Stomach (tissue), 9 donors: Measurements from ENCODE around the gene PRKRIP1. TPM values are rescaled to one million over a fixed set of nuclear protein-coding genes. Genes with fewer than 3 reads are reported as not detected.
A peak's percentile ranks its signal among the peaks of the same experiment; 100 is the strongest.

Source experiments
- DNase-seq, 2 donors: peaks; one replicate each; pipeline versions ENCODE4 v3.0.0 to v3.0.0-alpha.2; 2013 to 2019
- H3K27ac ChIP-seq, 5 donors: fragments of 200-600 bp in 4 of 5; sonication (generic) in 4 of 5; one replicate each; pipeline ENCODE4 v1.5.1; 2013 to 2019; ENCODE audit warnings: mild to moderate bottlenecking in 1 of 5, moderate library complexity in 1 of 5
- H3K27me3 ChIP-seq, 3 donors: fragments of 200-600 bp; sonication (generic); one replicate each; pipeline ENCODE4 v1.5.1; 2017 to 2019; ENCODE audit warnings: mixed run types in 1 of 3
- H3K36me3 ChIP-seq, 4 donors: fragments of 200-600 bp; sonication (generic); 1 replicate in 3 of 4; 2 replicates in 1 of 4; pipeline ENCODE4 v1.5.1; 2016 to 2019
- H3K4me1 ChIP-seq, 4 donors: fragments of 200-600 bp; sonication (generic); one replicate each; pipeline ENCODE4 v1.5.1; 2016 to 2019
- H3K4me3 ChIP-seq, 4 donors: fragments of 200-600 bp; sonication (generic) in 3 of 4; one replicate each; pipeline ENCODE4 v1.5.1; 2016 to 2019; ENCODE audit warnings: mild to moderate bottlenecking in 1 of 4
- H3K9me3 ChIP-seq, 4 donors: fragments of 200-600 bp; sonication (generic); one replicate each; pipeline ENCODE4 v1.5.1; 2016 to 2019
- EP300 ChIP-seq: sonication (generic); formaldehyde crosslinking; IDR thresholded peaks from one replicate; pipeline ENCODE4 v1.6.1; 2017; ENCODE audit warnings: antibody characterized with exemption
- POLR2A ChIP-seq, 4 donors: fragments of 450-650 bp; IDR thresholded peaks; one replicate each; pipeline ENCODE4 v1.6.1; 2016; ENCODE audit warnings: antibody characterized with exemption in 4 of 4, control low read depth in 2 of 4, mild to moderate bottlenecking in 1 of 4, moderate library complexity in 1 of 4
- POLR2AphosphoS5 ChIP-seq, 3 donors: sonication (generic); formaldehyde crosslinking; IDR thresholded peaks; one replicate each; pipeline ENCODE4 v1.6.1; 2016; ENCODE audit warnings: antibody characterized with exemption in 3 of 3
- whole genome bisulfite sequencing, 5 donors: extraction: QIAGEN DNeasy Blood & Tissue Kit in 3 of 5; methylation state at CpG; one replicate each; pipeline versions ENCODE4 v1.1.5 to v1.1.7; 2013 to 2018; 5-methylcytosine and 5-hydroxymethylcytosine counted together
- intact Hi-C: fragments of 100-400 bp; cut with DNase I; formaldehyde crosslinking; loops from one replicate; pipeline ENCODE4 v1.15.1; 2023; ENCODE audit warnings: low total_unique reads
- polyA plus RNA-seq, 3 donors: library from polyadenylated mRNA; stranded (reverse); fragments of 200-250 nt; gene quantifications; one replicate each; pipeline ENCODE4 v1.2.3, GENCODE V29; 2013
- total RNA-seq, 5 donors: library from RNA; depleted of rRNA; stranded (reverse); fragments of >200 nt; gene quantifications; one replicate each; pipeline versions ENCODE4 v1.1.0 to v1.2.3, GENCODE V29; 2014 to 2016
- TF ChIP-seq, protein P1 (sequence below), 7 experiments: fragments of 450-650 bp in 4 of 7; fragments of 200-600 bp in 3 of 7; sonication (generic) in 3 of 7; IDR thresholded peaks; one replicate each; pipeline ENCODE4 v1.5.1; 2016 to 2019; ENCODE audit warnings: antibody characterized with exemption in 7 of 7, control low read depth in 2 of 7, mild to moderate bottlenecking in 1 of 7
- donor health status: healthy with polysubstance abuse.
- donor health status: Bipolar disorder and iron deficiency.
- donor health status: healthy.

Gene PRKRIP1
- total and polyA plus RNA-seq, 8 donors = 23.5 to 92.7 (median 30.0) TPM

DNA sequence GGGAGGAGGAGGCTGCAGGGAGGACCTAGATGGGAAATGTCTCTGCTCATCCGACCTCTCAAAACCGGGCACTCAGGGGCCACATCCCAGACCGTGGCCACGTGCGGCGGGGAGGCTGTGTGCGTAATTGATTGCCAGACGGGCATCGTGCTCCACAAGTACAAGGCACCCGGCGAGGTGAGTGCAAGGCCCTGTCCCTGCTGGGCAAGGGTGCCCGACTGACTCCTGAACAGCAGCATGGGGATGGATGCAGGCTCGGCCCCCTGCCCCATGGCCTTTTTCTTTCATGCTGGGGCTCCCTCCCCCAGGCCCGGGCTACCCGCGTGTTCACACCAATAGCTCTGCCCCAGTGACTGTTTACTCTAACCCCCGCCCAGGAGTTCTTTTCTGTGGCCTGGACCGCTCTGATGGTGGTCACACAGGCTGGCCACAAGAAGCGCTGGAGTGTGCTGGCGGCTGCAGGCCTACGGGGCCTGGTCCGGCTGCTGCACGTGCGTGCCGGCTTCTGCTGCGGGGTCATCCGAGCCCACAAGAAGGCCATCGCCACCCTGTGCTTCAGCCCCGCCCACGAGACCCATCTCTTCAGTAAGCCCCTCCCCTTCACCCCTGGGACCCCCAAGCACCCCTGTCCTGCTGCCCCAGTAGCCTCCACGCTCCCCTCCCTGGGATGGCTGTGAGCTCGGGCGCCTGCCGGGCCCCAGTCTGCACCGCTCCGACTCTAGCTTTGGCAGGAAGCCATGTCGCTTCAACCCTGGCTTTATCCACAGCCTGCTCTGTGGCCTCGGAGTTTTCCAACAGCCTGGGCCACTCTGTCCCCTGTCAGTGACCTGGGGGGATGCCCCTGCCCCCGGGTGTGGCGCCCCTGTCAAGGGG is 72.6 kb downstream of the PRKRIP1 start:
- intact Hi-C loops = loop anchor here (10.0 kb wide), 1 partner anchor 184 kb away; the partner anchor contains the start of gene SH2B2
- TF ChIP-seq POLR2A (IDR thresholded peaks at IDR 0.05) (no peak), EP300 (no peak), POLR2AphosphoS5 (IDR thresholded peaks at IDR 0.05) (no peak)
- TF ChIP-seq, protein P1, sequence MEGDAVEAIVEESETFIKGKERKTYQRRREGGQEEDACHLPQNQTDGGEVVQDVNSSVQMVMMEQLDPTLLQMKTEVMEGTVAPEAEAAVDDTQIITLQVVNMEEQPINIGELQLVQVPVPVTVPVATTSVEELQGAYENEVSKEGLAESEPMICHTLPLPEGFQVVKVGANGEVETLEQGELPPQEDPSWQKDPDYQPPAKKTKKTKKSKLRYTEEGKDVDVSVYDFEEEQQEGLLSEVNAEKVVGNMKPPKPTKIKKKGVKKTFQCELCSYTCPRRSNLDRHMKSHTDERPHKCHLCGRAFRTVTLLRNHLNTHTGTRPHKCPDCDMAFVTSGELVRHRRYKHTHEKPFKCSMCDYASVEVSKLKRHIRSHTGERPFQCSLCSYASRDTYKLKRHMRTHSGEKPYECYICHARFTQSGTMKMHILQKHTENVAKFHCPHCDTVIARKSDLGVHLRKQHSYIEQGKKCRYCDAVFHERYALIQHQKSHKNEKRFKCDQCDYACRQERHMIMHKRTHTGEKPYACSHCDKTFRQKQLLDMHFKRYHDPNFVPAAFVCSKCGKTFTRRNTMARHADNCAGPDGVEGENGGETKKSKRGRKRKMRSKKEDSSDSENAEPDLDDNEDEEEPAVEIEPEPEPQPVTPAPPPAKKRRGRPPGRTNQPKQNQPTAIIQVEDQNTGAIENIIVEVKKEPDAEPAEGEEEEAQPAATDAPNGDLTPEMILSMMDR (IDR thresholded peaks at IDR 0.05) = no peak

DNA sequence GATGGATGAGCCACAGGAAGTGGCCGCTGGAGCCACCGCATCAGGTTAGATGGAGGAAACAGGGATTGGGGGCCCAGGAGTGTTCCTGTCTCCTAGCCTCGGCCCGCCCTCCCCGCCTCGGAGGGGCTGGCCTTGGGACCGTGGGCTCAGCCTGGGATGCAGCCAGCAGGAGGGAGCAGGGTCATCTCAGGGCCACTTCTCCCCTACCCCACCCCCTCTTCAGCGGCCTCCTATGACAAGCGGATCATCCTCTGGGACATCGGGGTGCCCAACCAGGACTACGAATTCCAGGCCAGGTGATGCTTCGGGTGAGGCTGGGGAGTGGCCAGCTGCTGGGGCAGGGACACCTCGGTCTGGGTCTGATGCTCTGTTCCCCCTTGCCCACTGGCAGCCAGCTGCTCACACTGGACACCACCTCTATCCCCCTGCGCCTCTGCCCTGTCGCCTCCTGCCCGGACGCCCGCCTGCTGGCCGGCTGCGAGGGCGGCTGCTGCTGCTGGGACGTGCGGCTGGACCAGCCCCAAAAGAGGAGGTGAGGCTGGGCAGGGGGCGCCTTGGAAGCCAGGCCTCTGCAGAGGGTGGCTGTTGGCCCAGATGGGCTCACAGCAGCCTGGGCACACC is 73.3 kb downstream of the PRKRIP1 start:
- DNase-seq = no peak
- 88 to 94% (median 90%) methylated on average over 21 to 24 of the region's 24 CpGs for WGBS, 5 donors
- H3K9me3 ChIP-seq = no peaks in the 10 kb centered on the region
- intact Hi-C loops = loop anchor here (10.0 kb wide), 1 partner anchor 185 kb away; the partner anchor contains the start of gene SH2B2
- TF ChIP-seq POLR2AphosphoS5 (IDR thresholded peaks at IDR 0.05) = no peak
- TF ChIP-seq EP300 = no peak
- peak overlapping the region in 2 of 5 donors; percentile 9 to 63 for H3K27ac ChIP-seq
- peaks cover 6 to 53% (median 35%) of the 10 kb centered on the region in 4 donors for H3K4me1 ChIP-seq
- peaks cover 22 to 69% (median 60%) of the 10 kb centered on the region in 4 donors for H3K36me3 ChIP-seq
- no peak overlapping the region for H3K4me3 ChIP-seq
- no peaks in the 10 kb centered on the region for H3K27me3 ChIP-seq

More for the DNA sequence above, 72.6 kb downstream of the PRKRIP1 start:
- H3K4me1 ChIP-seq = peaks cover 11 to 59% (median 41%) of the 10 kb centered on the region in 4 donors
- H3K36me3 ChIP-seq = peaks cover 22 to 62% (median 54%) of the 10 kb centered on the region in 4 donors
- H3K4me3 ChIP-seq = no peak overlapping the region
- no peaks in the 10 kb centered on the region for H3K9me3 ChIP-seq
- peak overlapping the region in 1 of 5 donors; percentile 63 for H3K27ac ChIP-seq
- H3K27me3 ChIP-seq = no peaks in the 10 kb centered on the region
- 84 to 89% (median 87%) methylated on average over 35 to 40 of the region's 40 CpGs for WGBS, 5 donors
- no peak for DNase-seq

DNA sequence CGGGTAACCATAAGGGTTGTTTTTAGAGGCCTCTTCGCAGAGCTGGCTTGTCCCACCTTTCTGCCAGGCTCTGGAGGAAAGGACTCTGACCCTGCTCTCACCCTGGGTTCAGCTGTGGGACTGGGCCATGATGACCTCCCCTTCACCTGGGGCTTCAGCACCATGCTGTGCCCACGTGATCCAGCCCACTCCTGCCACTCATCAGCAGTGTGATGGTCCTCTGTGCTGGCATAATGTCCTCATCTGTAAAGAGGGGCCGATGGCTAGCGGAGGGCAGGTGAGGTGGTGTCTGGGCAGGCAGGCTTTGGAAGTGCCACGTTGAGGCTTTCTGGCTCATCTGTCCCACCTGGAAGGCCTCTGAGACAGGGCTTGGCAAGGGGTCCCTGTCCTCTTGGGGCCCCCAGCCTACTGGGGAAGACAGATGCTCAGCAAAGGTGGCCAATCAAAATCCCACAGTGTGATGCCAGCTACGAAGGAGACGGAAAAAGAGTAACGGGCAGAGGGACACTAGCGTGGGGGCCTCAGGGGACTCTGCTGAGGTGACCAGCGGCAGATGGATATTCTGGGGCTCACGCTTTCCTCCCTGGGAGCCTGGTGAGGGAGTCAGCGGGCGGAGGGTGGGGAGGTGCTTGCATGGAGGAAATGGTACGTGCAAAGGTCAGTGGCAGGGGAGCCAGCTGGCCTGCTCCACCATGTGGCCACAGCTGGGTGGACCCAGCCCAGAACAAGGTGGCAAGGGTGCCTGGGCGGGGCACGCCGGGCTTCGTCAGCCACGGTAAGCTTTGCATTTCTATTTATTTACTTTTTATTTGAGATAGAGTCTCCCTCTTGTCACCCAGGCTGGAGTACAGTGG is 74.0 kb downstream of the PRKRIP1 start:
- TF ChIP-seq EP300 (no peak), POLR2AphosphoS5 (IDR thresholded peaks at IDR 0.05) (peak in 1 of 3 donors; percentile 77)
- peaks cover 6 to 53% (median 35%) of the 10 kb centered on the region in 4 donors for H3K4me1 ChIP-seq
- 42 to 71% (median 53%) methylated on average over 18 to 20 of the region's 20 CpGs for WGBS, 5 donors
- H3K27me3 ChIP-seq = no peaks in the 10 kb centered on the region
- no peak overlapping the region for H3K4me3 ChIP-seq
- H3K9me3 ChIP-seq = no peaks in the 10 kb centered on the region
- DNase-seq = peak; percentile 63 to 86
- intact Hi-C loops = loop anchor here (10.0 kb wide), 1 partner anchor 185 kb away; the partner anchor contains the start of gene SH2B2
- H3K36me3 ChIP-seq = peaks cover 22 to 72% (median 62%) of the 10 kb centered on the region in 4 donors
- peak overlapping the region in 2 of 5 donors; percentile 9 to 63 for H3K27ac ChIP-seq

DNA sequence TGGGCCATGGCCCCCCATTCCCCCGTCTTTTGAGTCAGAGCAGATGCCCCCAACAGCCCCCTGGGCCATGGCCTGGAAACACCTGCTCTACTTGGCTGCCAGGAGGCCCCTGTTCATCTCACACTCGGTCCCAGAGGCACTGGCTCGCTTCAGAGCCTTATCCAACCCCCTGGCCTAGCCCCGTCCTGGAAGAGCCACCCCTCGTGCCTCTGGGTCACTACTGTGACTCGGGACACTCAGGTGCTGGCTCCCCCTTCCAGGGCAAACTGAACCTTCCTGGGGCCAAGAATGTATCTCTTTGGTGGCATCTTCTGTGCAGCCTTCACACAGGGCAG is 75.6 kb downstream of the PRKRIP1 start:
- no peak for DNase-seq
- Histone ChIP-seq H3K4me1 (peaks cover 0 to 39% (median 24%) of the 10 kb centered on the region in 4 donors), H3K27me3 (no peaks in the 10 kb centered on the region), H3K4me3 (no peak overlapping the region), H3K27ac (no peak overlapping the region), H3K36me3 (peaks cover 22 to 78% (median 67%) of the 10 kb centered on the region in 4 donors), H3K9me3 (no peaks in the 10 kb centered on the region)
- 83 to 92% (median 87%) methylated on average over 6 of the region's 6 CpGs for WGBS, 5 donors
- intact Hi-C loops = no loop called here
- TF ChIP-seq EP300 = no peak

DNA sequence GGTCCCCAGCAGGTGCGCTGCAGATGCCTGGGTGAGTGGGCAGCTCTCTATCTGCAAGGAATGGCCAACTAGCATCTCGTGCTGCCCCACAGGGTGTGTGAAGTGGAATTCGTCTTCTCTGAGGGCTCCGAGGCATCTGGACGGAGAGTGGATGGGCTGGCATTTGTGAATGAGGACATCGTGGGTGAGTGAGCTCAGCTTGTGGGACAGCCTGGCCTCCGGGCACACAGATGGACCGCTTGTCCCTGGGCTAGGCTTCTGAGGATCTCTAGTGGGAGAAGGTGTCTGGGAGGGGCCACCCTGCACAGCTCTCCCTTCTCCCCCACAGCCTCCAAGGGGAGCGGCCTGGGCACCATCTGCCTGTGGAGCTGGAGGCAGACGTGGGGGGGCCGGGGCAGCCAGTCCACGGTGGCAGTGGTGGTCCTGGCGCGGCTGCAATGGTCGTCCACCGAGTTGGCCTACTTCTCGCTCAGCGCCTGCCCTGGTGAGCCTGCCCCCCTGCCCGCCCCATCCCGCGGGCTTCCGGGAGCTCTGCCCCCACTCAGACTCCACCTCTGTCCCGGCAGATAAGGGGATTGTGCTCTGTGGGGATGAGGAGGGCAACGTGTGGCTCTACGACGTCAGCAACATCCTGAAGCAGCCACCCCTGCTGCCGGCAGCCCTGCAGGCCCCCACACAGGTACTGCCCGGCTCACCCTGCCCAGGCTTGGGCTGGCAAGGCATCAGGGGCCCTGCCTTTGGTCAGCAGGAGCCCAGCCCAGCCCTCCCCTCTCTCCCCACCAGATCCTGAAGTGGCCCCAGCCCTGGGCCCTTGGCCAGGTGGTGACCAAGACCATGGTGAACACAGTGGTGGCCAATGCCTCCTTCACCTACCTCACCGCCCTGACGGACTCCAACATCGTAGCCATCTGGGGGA is 76.2 kb downstream of the PRKRIP1 start:
- no peak for TF ChIP-seq POLR2AphosphoS5 (IDR thresholded peaks at IDR 0.05)
- TF ChIP-seq POLR2A (IDR thresholded peaks at IDR 0.05) = no peak
- TF ChIP-seq, protein P1 (IDR thresholded peaks at IDR 0.05) = no peak
- TF ChIP-seq EP300 = no peak
- DNase-seq = no peak
- H3K4me3 ChIP-seq = no peak overlapping the region
- H3K27me3 ChIP-seq = no peaks in the 10 kb centered on the region
- no peaks in the 10 kb centered on the region for H3K9me3 ChIP-seq
- 58 to 76% (median 69%) methylated on average over 26 to 31 of the region's 31 CpGs for WGBS, 5 donors
- H3K4me1 ChIP-seq = peaks cover 0 to 32% (median 21%) of the 10 kb centered on the region in 4 donors
- peaks cover 22 to 78% (median 67%) of the 10 kb centered on the region in 4 donors for H3K36me3 ChIP-seq
- intact Hi-C loops = no loop called here
- H3K27ac ChIP-seq = no peak overlapping the region
